Tongue (tissue), 2 donors: Measurements from ENCODE around the gene CYP26A1. TPM values are rescaled to one million over a fixed set of nuclear protein-coding genes. Genes with fewer than 3 reads are reported as not detected.

ENCODE experiments used
- DNase-seq: peaks from one replicate; pipeline ENCODE4 v3.0.0-alpha.2; 2015
- total RNA-seq: library from RNA; depleted of rRNA; stranded (reverse); fragments of >200 nt; gene quantifications from one replicate; pipeline ENCODE4 v1.2.3, GENCODE V29; 2014

Gene CYP26A1
- total RNA-seq, 1 donor from 2014 or later, result 1.9 TPM

GRCh38 chr10:93123766-93124165 lies 50.1 kb downstream of the CYP26A1 start:
- no peak for DNase-seq

GRCh38 chr10:93124580-93125318 lies 51.1 kb downstream of the CYP26A1 start:
- no peak for DNase-seq

- no peak for DNase-seq
Measured at GRCh38 chr10:93125966-93126365, 52.3 kb downstream of the CYP26A1 start.

- no peak for DNase-seq
Measured at GRCh38 chr10:93126483-93127052, 52.9 kb downstream of the CYP26A1 start.

Other genes with a start within 250 kb of the CYP26A1 start
- gene EXOC6, start 225.4 kb upstream of the CYP26A1 start, total RNA-seq, result 64.7 TPM
- gene CYP26C1, start 13.1 kb upstream of the CYP26A1 start, total RNA-seq, result not detected